GM12892 (cell line): ENCODE measurements around the gene EDAR.

Experiments
- DNase-seq: peaks from one replicate; pipeline ENCODE4 v3.0.0; 2011; ENCODE audit not compliant: insufficient read length
- FAIRE-seq: peaks from 2 replicates; lab custom pipeline; 2011; peaks lifted over from hg19 to GRCh38; lab: Jason Lieb, UNC
- POLR2A ChIP-seq: IDR thresholded peaks from 2 replicates; pipeline ENCODE4 v1.6.1; 2011; ENCODE audit warnings: low read depth, low read length, control low read depth
- POLR2AphosphoS5 ChIP-seq: IDR thresholded peaks from 2 replicates; pipeline ENCODE4 v1.6.1; 2011; ENCODE audit warnings: low read depth, low read length, control low read depth
- TAF1 ChIP-seq: IDR thresholded peaks from 2 replicates; pipeline ENCODE4 v1.6.1; 2011; ENCODE audit warnings: low read depth, mild to moderate bottlenecking, control low read depth, low read length, borderline replicate concordance

EDAR gene

DNA sequence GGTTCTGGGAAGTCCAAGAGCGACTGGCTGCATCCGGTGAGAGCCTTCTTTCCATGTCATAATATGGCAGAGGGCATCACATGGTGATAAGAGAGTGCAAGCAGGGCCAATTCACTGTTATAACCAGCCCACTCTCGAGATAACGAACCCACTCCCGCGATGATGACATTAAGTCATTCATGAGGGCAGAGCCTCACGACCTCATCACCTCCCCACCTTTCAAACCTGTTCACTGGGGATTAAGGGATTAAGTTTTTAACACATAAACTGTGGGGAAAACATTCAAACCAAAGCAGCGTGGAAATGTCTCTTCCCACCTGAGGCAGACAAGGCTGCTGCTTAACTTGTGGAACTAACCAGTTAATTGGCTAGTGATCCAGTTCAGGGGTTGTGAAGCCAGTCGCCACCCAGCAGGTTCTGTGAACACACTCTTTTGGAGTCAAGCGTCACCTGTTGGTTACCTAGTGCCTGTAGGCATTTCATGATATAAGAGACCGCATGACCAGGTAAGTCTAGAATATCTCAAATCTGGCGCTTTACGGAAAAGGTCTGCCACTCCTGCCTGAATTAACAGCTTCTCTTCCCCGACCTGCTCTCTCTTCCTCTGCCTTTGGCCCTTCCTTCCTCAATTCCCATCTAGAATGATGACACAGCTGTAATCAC, 54.3 kb downstream of the EDAR start:
- FAIRE-seq = no peak
- no peak for TF ChIP-seq POLR2A
- TF ChIP-seq TAF1 = no peak
- TF ChIP-seq POLR2AphosphoS5 = no peak
- DNase-seq = no peak

DNA sequence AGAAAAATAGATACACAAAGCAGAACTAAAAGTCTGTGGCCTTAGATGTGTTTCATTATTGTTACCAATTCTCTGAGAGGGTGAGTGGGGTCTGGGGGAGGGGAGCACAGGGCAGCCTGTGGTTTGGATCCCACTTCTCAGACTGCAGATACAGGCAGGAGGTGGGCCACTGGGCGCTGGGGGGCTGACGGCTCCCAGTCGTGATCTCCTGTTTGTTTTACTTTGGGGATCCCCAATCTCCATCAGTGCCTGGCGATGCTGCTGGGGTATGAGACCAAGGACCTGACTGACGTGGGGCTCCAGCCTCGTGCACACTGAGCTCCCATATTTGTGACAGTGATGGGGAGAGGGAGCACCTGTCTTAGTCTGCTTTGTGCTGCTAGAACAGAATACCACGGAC, 54.9 kb downstream of the EDAR start:
- no peak for TF ChIP-seq TAF1
- no peak for FAIRE-seq
- no peak for DNase-seq

DNA sequence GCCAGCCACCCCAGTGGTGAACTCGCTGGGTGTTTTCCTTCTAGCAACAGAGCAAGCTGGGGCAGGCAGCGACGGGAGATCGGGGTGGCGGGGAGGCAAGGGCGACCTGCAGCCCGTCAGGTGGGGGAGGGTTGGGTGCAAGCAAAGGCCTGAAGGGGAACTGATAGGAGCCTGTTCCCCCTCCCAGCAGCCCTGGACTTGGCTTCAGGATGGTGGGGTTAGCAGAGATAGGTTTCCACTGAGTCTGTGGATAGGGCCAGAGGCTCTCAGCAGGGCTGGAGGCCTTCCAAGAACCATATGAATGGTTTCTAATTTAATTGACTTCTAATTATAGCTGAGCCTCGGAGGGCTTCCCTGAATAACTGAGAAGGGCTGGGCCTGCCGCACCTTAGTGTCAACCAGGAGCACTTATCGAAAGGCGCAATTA, 55.3 kb downstream of the EDAR start:
- DNase-seq = no peak
- TF ChIP-seq POLR2AphosphoS5 (no peak), TAF1 (no peak), POLR2A (no peak)
- FAIRE-seq = no peak

DNA sequence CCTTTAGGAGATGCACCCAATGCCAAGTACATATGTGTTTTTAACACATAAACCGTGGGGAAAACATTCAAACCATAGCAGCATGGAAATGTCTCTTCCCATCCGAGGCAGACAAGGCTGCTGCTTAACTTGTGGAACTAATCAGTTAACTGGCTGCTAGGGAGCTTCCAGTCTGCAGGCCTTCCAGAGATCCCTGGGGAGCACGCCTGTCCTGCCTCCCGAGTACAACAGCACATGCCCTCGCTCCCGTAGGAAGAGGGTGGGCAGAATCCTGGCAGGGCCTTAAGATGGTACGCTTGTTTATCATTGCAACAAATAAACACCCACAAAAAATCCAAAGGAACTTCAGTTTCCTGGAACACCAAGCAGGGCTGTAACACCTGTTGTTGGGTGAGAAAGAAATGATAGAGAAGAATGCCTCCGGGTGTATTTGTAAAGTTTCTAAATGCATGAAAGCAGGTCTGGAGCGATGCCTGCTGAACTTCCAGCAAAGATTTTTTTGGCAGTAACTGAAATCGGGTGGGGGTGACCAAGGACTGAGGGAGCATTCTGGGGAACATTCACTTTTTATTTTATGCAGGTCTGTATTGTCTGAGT, 56.2 kb downstream of the EDAR start:
- FAIRE-seq (no peak), DNase-seq (no peak)
- no peak for TF ChIP-seq TAF1
- TF ChIP-seq POLR2AphosphoS5 = no peak
- TF ChIP-seq POLR2A = no peak

DNA sequence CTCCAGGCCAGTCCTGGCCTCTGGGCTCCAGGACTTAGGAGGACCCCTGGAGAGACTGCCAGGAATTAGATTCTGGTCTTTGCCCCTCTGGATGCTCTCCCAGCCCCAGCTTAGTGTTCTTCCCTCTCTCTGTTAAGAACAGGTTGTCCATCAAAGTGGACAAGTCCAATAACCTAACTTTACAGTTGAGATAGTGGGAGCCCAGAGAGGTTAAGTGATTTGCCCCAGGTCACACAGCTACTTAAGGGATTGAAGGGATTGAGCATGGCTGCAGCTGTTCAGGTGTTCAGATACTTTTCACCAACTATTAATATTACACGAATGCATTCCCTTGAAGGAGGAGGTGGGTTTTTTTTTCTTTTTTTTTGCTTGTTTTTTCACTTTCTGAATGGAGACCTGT, 57.6 kb downstream of the EDAR start:
- FAIRE-seq (no peak), DNase-seq (no peak)
- TF ChIP-seq POLR2AphosphoS5 (no peak), TAF1 (no peak), POLR2A (no peak)

DNA sequence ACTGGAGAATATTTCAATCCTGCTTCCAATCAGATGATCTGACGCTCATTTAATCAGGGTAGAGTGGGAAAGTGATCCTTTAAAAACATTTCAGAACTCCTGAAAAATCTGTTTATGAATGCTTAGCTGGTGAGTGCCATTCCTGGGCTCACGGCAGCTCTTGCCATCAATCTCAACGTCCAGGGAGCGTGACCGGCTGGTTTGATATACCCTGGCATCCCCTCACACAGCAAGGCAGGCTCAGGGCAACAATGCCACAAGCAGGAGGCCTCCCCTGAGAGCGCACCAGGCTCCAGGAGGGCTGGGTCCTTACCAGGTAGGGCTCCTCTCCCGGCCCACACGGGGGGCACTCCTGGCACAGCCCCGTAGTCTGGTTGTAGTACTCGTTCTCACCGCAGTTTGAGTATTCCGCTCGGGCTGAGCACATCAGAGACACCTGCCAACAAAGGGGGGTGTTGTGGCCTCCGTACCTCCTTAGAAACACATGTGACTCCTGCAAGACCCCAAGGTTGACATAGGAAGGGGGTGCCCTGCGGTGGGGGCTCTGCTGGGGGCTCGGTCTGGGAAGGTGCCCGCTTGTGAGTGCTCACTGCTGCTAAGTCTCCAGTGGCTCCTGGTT, 59.1 kb downstream of the EDAR start:
- no peak for FAIRE-seq
- no peak for TF ChIP-seq POLR2A
- TF ChIP-seq TAF1 = no peak
- TF ChIP-seq POLR2AphosphoS5 = no peak
- DNase-seq = no peak

DNA sequence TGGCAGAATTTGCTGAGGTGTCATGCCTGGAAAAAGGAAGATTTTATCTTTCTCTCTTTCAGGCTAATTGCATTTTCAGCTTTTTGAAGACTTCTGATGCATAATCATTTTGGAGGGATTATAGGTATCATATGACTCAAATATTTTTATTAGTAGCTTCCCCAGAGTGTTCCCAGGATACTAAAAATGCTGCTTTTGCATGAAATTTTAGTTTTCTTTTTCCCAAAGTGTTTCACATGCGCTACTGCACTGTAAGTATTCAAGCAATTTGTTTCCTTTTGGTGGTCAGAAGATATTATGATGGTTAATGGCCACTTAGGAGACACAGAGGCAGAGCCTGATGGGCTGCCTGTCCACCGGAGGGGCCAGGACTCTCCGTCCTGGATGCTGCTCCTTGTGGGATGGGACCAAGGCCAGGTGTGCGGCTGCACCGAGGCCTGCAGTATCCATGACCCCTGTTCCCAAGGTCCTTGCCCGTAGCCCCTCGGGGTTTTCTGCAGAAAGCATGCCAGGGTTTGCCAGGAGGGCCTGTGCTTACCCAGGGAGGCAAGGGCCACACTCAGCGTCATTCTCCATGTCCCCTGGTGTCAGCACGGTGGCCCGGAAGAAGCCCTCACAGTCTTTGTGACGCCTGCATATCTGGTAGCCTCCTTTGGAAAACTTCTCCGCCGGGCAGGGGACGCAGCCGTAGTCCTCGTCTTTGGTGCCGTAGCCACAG, 60.2 kb downstream of the EDAR start:
- no peak for TF ChIP-seq POLR2AphosphoS5
- TF ChIP-seq POLR2A = no peak
- TF ChIP-seq TAF1 = no peak
- DNase-seq = no peak
- no peak for FAIRE-seq

DNA sequence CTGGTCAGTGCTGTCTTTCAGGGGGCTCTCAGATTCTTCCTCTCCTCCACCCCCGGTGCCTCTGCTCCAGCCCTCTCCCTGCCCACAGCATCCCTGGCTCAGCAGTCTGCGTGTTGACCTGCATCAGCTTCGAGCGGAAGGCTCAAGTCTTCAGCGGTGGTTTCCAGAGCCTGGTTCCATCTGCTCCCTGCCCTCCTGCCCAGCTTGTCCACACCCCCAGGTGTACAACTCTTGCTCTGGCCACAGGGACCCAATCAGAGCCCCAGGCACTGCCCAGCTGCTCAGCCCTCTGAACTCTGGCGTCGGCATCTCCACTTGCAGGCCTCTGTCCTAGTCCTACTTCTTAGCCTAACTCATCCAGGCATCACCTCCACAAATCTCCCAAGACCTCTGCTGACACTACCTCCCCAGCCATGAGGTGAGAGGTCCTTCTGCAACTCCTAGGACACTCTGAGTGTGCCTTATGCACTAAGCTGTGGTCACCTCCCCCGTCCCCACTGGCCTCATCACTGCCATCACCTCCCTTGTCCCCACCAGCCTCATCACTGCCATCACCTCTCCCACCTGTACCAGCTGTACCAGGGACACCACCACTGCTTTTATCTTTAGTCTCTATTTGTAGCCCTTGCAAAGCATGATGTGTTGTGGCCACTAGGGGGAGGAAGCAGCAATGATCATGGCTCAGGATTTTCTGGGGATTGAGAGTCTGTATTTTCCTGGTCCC, 60.9 kb downstream of the EDAR start:
- no peak for TF ChIP-seq TAF1
- no peak for TF ChIP-seq POLR2AphosphoS5
- TF ChIP-seq POLR2A = no peak
- no peak for DNase-seq
- no peak for FAIRE-seq

DNA sequence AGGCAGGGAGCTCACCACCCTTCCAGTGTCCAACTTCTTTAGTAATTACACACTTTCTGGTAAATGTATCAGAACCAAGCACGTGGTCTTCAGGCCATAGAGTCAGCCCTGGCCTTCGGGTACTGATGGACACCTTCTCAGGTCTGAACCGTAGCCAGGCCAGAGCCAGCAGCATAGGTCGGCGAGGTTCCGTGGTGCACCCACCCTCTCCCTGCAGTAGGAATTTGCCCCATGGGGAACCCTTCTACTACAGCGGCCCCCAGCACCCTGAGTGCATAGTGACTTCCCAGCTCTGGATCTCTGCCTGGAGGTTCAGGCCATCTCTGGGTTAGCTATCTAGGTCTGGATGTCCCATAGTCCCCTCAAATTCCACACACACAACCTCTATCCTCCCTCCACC, 61.6 kb downstream of the EDAR start:
- TF ChIP-seq POLR2AphosphoS5 (no peak), POLR2A (no peak), TAF1 (no peak)
- DNase-seq = no peak
- no peak for FAIRE-seq

DNA sequence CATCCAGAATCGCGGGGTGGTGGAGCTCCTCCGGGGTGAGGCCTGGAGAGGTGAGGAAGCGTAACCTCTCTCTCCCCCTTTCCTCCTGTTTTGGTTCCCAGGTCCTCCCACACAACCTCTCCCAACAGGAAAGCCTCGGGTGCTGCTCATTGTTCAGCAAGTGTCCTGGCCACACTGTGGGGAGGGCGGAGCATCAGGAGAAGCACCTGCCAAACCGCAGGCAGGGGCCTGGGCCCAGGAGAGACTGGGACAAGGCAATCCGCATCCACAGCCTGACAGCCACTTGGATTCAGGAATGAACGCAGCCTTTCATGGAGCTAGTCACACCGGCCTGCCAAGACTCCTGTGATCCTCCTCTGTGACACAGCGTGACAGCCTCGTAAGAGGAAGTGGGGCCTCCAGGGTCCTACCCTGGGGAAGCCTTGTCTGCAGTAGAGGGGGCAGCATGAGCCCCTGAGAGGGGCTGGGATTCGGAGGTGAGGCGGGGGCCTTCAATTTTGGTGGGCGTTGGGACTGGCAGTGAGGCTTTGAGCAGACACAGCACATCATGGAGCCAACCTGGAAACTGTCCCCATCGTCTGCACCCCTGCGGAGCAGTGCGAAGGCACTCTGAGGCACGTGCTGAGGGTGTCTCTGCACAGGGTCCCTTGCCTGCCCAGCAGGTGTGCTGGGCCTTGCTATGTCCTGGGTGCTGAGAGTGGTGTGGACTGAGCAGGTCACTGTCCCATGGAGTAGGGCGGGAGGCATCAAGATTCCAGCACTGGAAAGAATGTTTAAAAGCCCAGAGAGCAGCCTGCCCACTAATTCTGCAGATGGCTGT, 62.2 kb downstream of the EDAR start:
- DNase-seq = no peak
- no peak for FAIRE-seq
- no peak for TF ChIP-seq POLR2AphosphoS5
- TF ChIP-seq TAF1 = no peak
- TF ChIP-seq POLR2A = no peak

DNA sequence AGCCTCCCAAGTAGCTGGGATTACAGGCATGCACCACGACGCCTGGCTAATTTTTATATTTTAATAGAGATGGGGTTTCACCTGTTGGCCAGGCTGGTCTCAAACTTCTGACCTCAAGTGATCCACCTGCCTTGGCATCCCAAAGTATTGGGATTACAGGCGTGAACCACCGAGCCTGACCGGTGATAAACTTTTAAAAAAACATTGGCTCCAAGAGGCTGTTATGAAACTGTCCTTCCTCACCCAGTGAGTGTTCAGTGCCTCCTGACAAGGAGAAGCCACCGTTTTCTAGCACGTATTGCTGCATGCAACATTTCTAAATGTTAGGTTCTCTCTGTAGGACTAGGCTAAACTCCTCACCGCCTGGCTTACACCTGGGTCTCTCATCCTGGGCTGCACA, 63.3 kb downstream of the EDAR start:
- no peak for DNase-seq
- FAIRE-seq = no peak
- no peak for TF ChIP-seq TAF1
